IMR-90 (cell line): ENCODE measurements around the gene CDC40. TPM values are rescaled to one million over a fixed set of nuclear protein-coding genes. Genes with fewer than 3 reads are reported as not detected.

ENCODE experiments used
- ATAC-seq: fragments of 200-7000 bp; cut with Tn5 transposase; 2 replicates; pipeline ENCODE4 v1.9.1; 2020; ENCODE audit warnings: low read depth, mild to moderate bottlenecking, moderate library complexity
- BruUV-seq: library from RNA; stranded (reverse); fragments of 400-500 nt; replicated peaks from 2 replicates; lab custom pipeline; 2021; lab: Mats Ljungman, UMichigan
- CTCF ChIA-PET: fragments of 300-600 bp; formaldehyde crosslinking; extraction: SDS; loops from one replicate; lab custom pipeline; 2021; ENCODE audit warnings: antibody characterized with exemption; lab: Yijun Ruan, JAX
- POLR2A ChIA-PET: fragments of 300-600 bp; sonication (Branson Sonifier 250); formaldehyde crosslinking; loops from one replicate; lab custom pipeline; 2022; ENCODE audit warnings: antibody characterized with exemption; ENCODE audit not compliant: unreplicated experiment; lab: Charles Lee
- DNase-seq: peaks from one replicate; pipeline ENCODE4 v3.0.0; 2013
- H2AFZ ChIP-seq: replicated peaks from 2 replicates; pipeline ENCODE3; 2013; ENCODE audit warnings: low read length, mild to moderate bottlenecking; ENCODE audit not compliant: poor library complexity
- H2AK5ac ChIP-seq: 2 replicates; pipeline ENCODE4 v1.6.1; 2013; ENCODE audit warnings: low read depth, low read length, inconsistent platforms
- H2AK9ac ChIP-seq: replicated peaks from 2 replicates; pipeline ENCODE3; 2013; ENCODE audit warnings: mild to moderate bottlenecking, low read depth, low read length, moderate library complexity; ENCODE audit not compliant: poor library complexity
- H2BK120ac ChIP-seq: 2 replicates; pipeline ENCODE4 v1.6.1; 2013; ENCODE audit warnings: low read depth, low read length, inconsistent platforms
- H2BK15ac ChIP-seq: 3 replicates; pipeline ENCODE4 v1.6.1; 2013; ENCODE audit warnings: low read depth, low read length, inconsistent platforms
- H2BK20ac ChIP-seq: 2 replicates; pipeline ENCODE4 v1.6.1; 2013; ENCODE audit warnings: low read depth, mild to moderate bottlenecking, inconsistent platforms, low read length, moderate library complexity
- H2BK5ac ChIP-seq: 2 replicates; pipeline ENCODE4 v1.6.1; 2013; ENCODE audit warnings: mild to moderate bottlenecking, low read depth, low read length, inconsistent platforms; ENCODE audit not compliant: poor library complexity, severe bottlenecking
- H3K14ac ChIP-seq: replicated peaks from 2 replicates; pipeline ENCODE4 v1.6.1; 2013; ENCODE audit warnings: low read depth, low read length, inconsistent platforms
- H3K18ac ChIP-seq: 2 replicates; pipeline ENCODE4 v1.6.1; 2013; ENCODE audit warnings: low read depth, low read length, control low read depth
- H3K23ac ChIP-seq: 2 replicates; pipeline ENCODE4 v1.6.1; 2013; ENCODE audit warnings: low read depth, low read length, inconsistent platforms
- H3K27ac ChIP-seq: 2 replicates; pipeline ENCODE4 v1.5.1; 2013; ENCODE audit warnings: mild to moderate bottlenecking, control low read depth, low read length; ENCODE audit not compliant: insufficient read depth
- H3K27me3 ChIP-seq: 2 replicates; pipeline ENCODE4 v1.6.1; 2013; ENCODE audit warnings: low read length; ENCODE audit not compliant: control insufficient read depth, insufficient read depth
- H3K36me3 ChIP-seq: 2 replicates; pipeline ENCODE4 v1.6.1; 2013; ENCODE audit warnings: low read length, mixed read lengths; ENCODE audit not compliant: control insufficient read depth, insufficient read depth
- H3K4ac ChIP-seq: 2 replicates; pipeline ENCODE4 v1.6.1; 2013; ENCODE audit warnings: low read depth, low read length, inconsistent platforms
- H3K4me1 ChIP-seq: 2 replicates; pipeline ENCODE4 v1.6.1; 2013; ENCODE audit warnings: low read length, mixed read lengths; ENCODE audit not compliant: control insufficient read depth, insufficient read depth
- H3K4me2 ChIP-seq: 2 replicates; pipeline ENCODE4 v1.6.1; 2013; ENCODE audit warnings: low read depth, mild to moderate bottlenecking, control low read depth, low read length, moderate library complexity
- H3K4me3 ChIP-seq: 2 replicates; pipeline ENCODE4 v1.5.1; 2013; ENCODE audit warnings: low read depth, mild to moderate bottlenecking, control low read depth, low read length, moderate library complexity; ENCODE audit not compliant: insufficient read depth
- H3K56ac ChIP-seq: 2 replicates; pipeline ENCODE4 v1.6.1; 2013; ENCODE audit warnings: low read length, inconsistent platforms; ENCODE audit not compliant: insufficient read depth; ENCODE audit errors: extremely low read depth
- H3K79me1 ChIP-seq, 2 experiments: 2 replicates each; pipeline ENCODE4 v1.6.1; 2013; ENCODE audit warnings: low read length in 2 of 2, inconsistent platforms in 1 of 2, low read depth in 1 of 2
- H3K9ac ChIP-seq: 2 replicates; pipeline ENCODE4 v1.6.1; 2013; ENCODE audit warnings: low read depth, low read length, control low read depth
- H3K9me1 ChIP-seq: 2 replicates; pipeline ENCODE4 v1.6.1; 2013; ENCODE audit warnings: low read length, inconsistent platforms; ENCODE audit not compliant: insufficient read depth
- H3K9me3 ChIP-seq: 2 replicates; pipeline ENCODE4 v1.6.1; 2013; ENCODE audit warnings: low read length; ENCODE audit not compliant: control insufficient read depth, insufficient read depth
- H4K20me1 ChIP-seq: 2 replicates; pipeline ENCODE4 v1.6.1; 2013; ENCODE audit warnings: low read length, inconsistent platforms; ENCODE audit not compliant: insufficient read depth
- H4K5ac ChIP-seq: 2 replicates; pipeline ENCODE4 v1.6.1; 2013; ENCODE audit warnings: mild to moderate bottlenecking, low read depth, low read length, control low read depth
- H4K8ac ChIP-seq, 2 experiments: 2 replicates each; pipeline ENCODE4 v1.6.1; 2013; ENCODE audit warnings: low read depth in 2 of 2, low read length in 2 of 2, control low read depth in 1 of 2, inconsistent platforms in 1 of 2
- H4K91ac ChIP-seq: 2 replicates; pipeline ENCODE4 v1.6.1; 2013; ENCODE audit warnings: low read depth, low read length, inconsistent platforms; ENCODE audit not compliant: insufficient read depth
- BHLHE40 ChIP-seq: fragments of 150-350 bp; IDR thresholded peaks from 2 replicates; pipeline ENCODE4 v1.6.1; 2016; ENCODE audit warnings: mild to moderate bottlenecking, low read depth, low read length
- CEBPB ChIP-seq: IDR thresholded peaks from 2 replicates; pipeline ENCODE4 v1.6.1; 2012; ENCODE audit warnings: low read depth, low read length, improper control_type of control experiment
- CHD1 ChIP-seq: IDR thresholded peaks from 2 replicates; pipeline ENCODE4 v1.6.1; 2012; ENCODE audit warnings: low read depth, low read length, improper control_type of control experiment
- CTCF ChIP-seq: conservative IDR thresholded peaks from 2 replicates; pipeline ENCODE4 v1.5.1; 2012; ENCODE audit warnings: mild to moderate bottlenecking, low read depth, low read length, improper control_type of control experiment
- ELK1 ChIP-seq: fragments of 150-350 bp; IDR thresholded peaks from 2 replicates; pipeline ENCODE4 v1.6.1; 2016; ENCODE audit warnings: low read depth, mild to moderate bottlenecking, low read length, moderate library complexity, borderline replicate concordance
- FOS ChIP-seq: fragments of 150-350 bp; IDR thresholded peaks from 2 replicates; pipeline ENCODE4 v1.6.1; 2016; ENCODE audit warnings: low read depth, low read length
- MAFK ChIP-seq: IDR thresholded peaks from 2 replicates; pipeline ENCODE4 v1.6.1; 2012; ENCODE audit warnings: low read depth, low read length, improper control_type of control experiment
- MAZ ChIP-seq: IDR thresholded peaks from 2 replicates; pipeline ENCODE4 v1.6.1; 2012; ENCODE audit warnings: low read depth, mild to moderate bottlenecking, low read length, improper control_type of control experiment, moderate library complexity, borderline replicate concordance
- MXI1 ChIP-seq: IDR thresholded peaks from 2 replicates; pipeline ENCODE4 v1.6.1; 2012; ENCODE audit warnings: low read depth, mild to moderate bottlenecking, low read length, moderate library complexity, borderline replicate concordance
- NFE2L2 ChIP-seq: fragments of 150-350 bp; IDR thresholded peaks from 2 replicates; pipeline ENCODE4 v1.6.1; 2016; ENCODE audit warnings: low read depth, mild to moderate bottlenecking, low read length
- POLR2A ChIP-seq: IDR thresholded peaks from 2 replicates; pipeline ENCODE4 v1.6.1; 2012; ENCODE audit warnings: mild to moderate bottlenecking, low read depth, low read length
- RAD21 ChIP-seq: IDR thresholded peaks from 2 replicates; pipeline ENCODE4 v1.6.1; 2012; ENCODE audit warnings: low read length, improper control_type of control experiment
- RCOR1 ChIP-seq: IDR thresholded peaks from 2 replicates; pipeline ENCODE4 v1.6.1; 2012; ENCODE audit warnings: mild to moderate bottlenecking, low read length, improper control_type of control experiment; ENCODE audit not compliant: insufficient replicate concordance
- RFX5 ChIP-seq: IDR thresholded peaks from 2 replicates; pipeline ENCODE4 v1.8.0; 2012; ENCODE audit warnings: low read depth, mild to moderate bottlenecking, low read length, moderate library complexity
- SMC3 ChIP-seq: fragments of 150-350 bp; IDR thresholded peaks from 2 replicates; pipeline ENCODE4 v1.6.1; 2016; ENCODE audit warnings: low read depth, mild to moderate bottlenecking, antibody characterized with exemption, low read length, moderate library complexity
- WGBS, 2 experiments: methylation state at CpG; one replicate each; pipeline versions ENCODE4 v1.1.5 to v1.1.7; 2013; ENCODE audit warnings: missing lambda C conversion rate in 2 of 2; ENCODE audit not compliant: insufficient read length in 1 of 2; ENCODE audit errors: extremely low coverage in 2 of 2; 5-methylcytosine and 5-hydroxymethylcytosine counted together
- dilution Hi-C: fragments of 300-500 bp; cut with HindIII; formaldehyde crosslinking; loops from one replicate; pipeline ENCODE4 v1.14.3; 2018; ENCODE audit warnings: low sequenced_read_pairs; ENCODE audit not compliant: unreplicated experiment
- in situ Hi-C: fragments of 300-500 bp; cut with MboI; formaldehyde crosslinking; loops from 3 replicates; pipeline ENCODE4 v1.14.3; 2019; ENCODE audit warnings: low sequenced_read_pairs, inconsistent platforms, mixed read lengths
- intact Hi-C: fragments of 100-400 bp; cut with micrococcal nuclease; formaldehyde crosslinking; loops from 2 replicates; pipeline ENCODE4 v1.10.0; 2022
- polyA plus RNA-seq, 3 experiments: library from polyadenylated mRNA; depleted of rRNA; stranded (reverse); fragments of >200 nt; gene quantifications; 2 replicates each; pipeline ENCODE4 v1.2.3, GENCODE V29; 2012; ENCODE audit warnings: low replicate concordance in 1 of 3
- total RNA-seq: library from RNA; depleted of rRNA; stranded (reverse); fragments of >200 nt; gene quantifications from 2 replicates; pipeline ENCODE4 v1.2.3, GENCODE V29; 2012
- TF ChIP-seq, protein P1 (sequence below): fragments of 150-350 bp; IDR thresholded peaks from 2 replicates; pipeline ENCODE4 v1.6.1; 2017; ENCODE audit warnings: mild to moderate bottlenecking, antibody characterized with exemption, low read length, low read depth

The CDC40 gene
- total and polyA plus RNA-seq, 2 of the 4 experiments (the other 2 are of a cell fraction): 7.0 to 16.8 TPM

DNA sequence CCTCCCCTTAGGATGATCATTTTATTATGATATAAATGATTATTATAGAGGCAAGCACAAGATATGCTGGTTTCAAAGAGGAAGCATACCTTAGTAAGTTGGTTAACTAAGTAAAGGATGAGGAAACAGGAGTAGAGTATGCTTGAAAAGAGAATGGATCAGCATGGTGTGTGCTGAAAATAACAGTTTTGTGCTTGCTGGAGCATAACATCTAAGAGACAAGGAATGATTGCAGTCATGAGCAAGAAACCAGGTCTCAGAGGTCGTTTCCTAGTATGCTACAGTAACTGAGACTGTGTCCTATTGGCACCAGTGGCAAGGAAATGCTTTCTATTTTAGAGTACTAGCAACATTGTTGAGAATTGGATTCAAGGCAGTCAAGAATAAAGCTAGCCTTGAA, 34.1 kb downstream of the CDC40 start:
- H3K14ac ChIP-seq: no peak overlapping the region
- H4K20me1 ChIP-seq: no peaks in the 10 kb centered on the region
- no peak overlapping the region for H3K56ac ChIP-seq
- H3K9me1 ChIP-seq: peaks cover 4% of the 10 kb centered on the region; the same call in 1 of the 2 replicates
- H3K4ac ChIP-seq: no peak overlapping the region
- no peak overlapping the region for H3K4me3 ChIP-seq
- no peaks in the 10 kb centered on the region for H3K79me1 ChIP-seq
- dilution Hi-C loops (no loop called here), in situ Hi-C loops (no loop called here), intact Hi-C loops (no loop called here)
- no peak overlapping the region for H2BK15ac ChIP-seq
- no peak for ATAC-seq
- no peak overlapping the region for H2BK120ac ChIP-seq
- no peak overlapping the region for H3K9ac ChIP-seq
- H3K23ac ChIP-seq: no peak overlapping the region
- no peak for DNase-seq
- CTCF ChIA-PET: no interaction called here
- H3K9me3 ChIP-seq: no peaks in the 10 kb centered on the region
- no peak overlapping the region for H3K4me2 ChIP-seq
- WGBS, 2 experiments: 80% methylated on average over 1 of the region's 1 CpG; no CpG with 5 or more reads in 1 of the 2 experiments
- no peak overlapping the region for H2AK9ac ChIP-seq
- no peak overlapping the region for H2BK20ac ChIP-seq
- H3K4me1 ChIP-seq: peaks cover 2% of the 10 kb centered on the region; the same call in 1 of the 2 replicates
- no peak overlapping the region for H4K5ac ChIP-seq
- TF ChIP-seq POLR2A: no peak
- no peak for TF ChIP-seq RAD21
- no peak for TF ChIP-seq FOS
- no peak for TF ChIP-seq NFE2L2
- TF ChIP-seq RFX5: no peak
- no peak for TF ChIP-seq RCOR1
- no peak for TF ChIP-seq CTCF
- TF ChIP-seq MAZ: no peak
- no peak for TF ChIP-seq ELK1
- no peak for TF ChIP-seq CEBPB
- TF ChIP-seq, protein P1, sequence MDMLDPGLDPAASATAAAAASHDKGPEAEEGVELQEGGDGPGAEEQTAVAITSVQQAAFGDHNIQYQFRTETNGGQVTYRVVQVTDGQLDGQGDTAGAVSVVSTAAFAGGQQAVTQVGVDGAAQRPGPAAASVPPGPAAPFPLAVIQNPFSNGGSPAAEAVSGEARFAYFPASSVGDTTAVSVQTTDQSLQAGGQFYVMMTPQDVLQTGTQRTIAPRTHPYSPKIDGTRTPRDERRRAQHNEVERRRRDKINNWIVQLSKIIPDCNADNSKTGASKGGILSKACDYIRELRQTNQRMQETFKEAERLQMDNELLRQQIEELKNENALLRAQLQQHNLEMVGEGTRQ: no peak
- TF ChIP-seq MAFK: no peak
- no peak for TF ChIP-seq BHLHE40
- no peak for TF ChIP-seq SMC3
- no peak for TF ChIP-seq MXI1
- no peak for TF ChIP-seq CHD1
- no peak overlapping the region for H2AK5ac ChIP-seq
- H4K91ac ChIP-seq: no peak overlapping the region
- POLR2A ChIA-PET: no interaction called here
- H4K8ac ChIP-seq: no peak overlapping the region
- peaks cover 17% of the 10 kb centered on the region for H3K36me3 ChIP-seq
- no peaks in the 10 kb centered on the region for H3K27me3 ChIP-seq
- no peak overlapping the region for H2AFZ ChIP-seq
- no peak overlapping the region for H3K27ac ChIP-seq
- H2BK5ac ChIP-seq: no peak overlapping the region
- no peak overlapping the region for H3K18ac ChIP-seq
- BruUV-seq: no TSS peak
